GM21367 (cell line): Measurements from ENCODE around the gene SCN5A.

Experiments
- ATAC-seq: cut with Tn5 transposase; IDR thresholded peaks from one replicate; pipeline ENCODE4 v1.9.1; 2021; ENCODE audit not compliant: unreplicated experiment

The SCN5A gene

GRCh38 chr3:38649500-38650247 lies at the start of gene SCN5A:
SCN5A (minus strand) TSS chr3:38649687; CDS start chr3:38633307, 16,380 bp downstream.
- peak; percentile 35 for ATAC-seq

- no peak for ATAC-seq
These were observed 49.3 kb upstream of the SCN5A start for GRCh38 chr3:38698760-38699159.

GRCh38 chr3:38698061-38698460 lies 48.6 kb upstream of the SCN5A start:
- no peak for ATAC-seq

- no peak for ATAC-seq
These were observed 46.5 kb upstream of the SCN5A start for GRCh38 chr3:38696034-38696433.

- ATAC-seq, result no peak
These were observed 40.7 kb upstream of the SCN5A start for GRCh38 chr3:38690185-38690584.

- no peak for ATAC-seq
These were observed 40.3 kb upstream of the SCN5A start for GRCh38 chr3:38689774-38690173.

- ATAC-seq, result no peak
These were observed 39.9 kb upstream of the SCN5A start for GRCh38 chr3:38689346-38689745.

- ATAC-seq, result no peak
These were observed 37.8 kb upstream of the SCN5A start for GRCh38 chr3:38687321-38687720.

GRCh38 chr3:38684546-38684945 lies 35.1 kb upstream of the SCN5A start:
- ATAC-seq, result no peak

GRCh38 chr3:38669668-38670067 lies 20.2 kb upstream of the SCN5A start:
- no peak for ATAC-seq

- ATAC-seq, result no peak
These were observed 13.1 kb upstream of the SCN5A start for GRCh38 chr3:38662544-38662943.

GRCh38 chr3:38658841-38659240 lies 9.4 kb upstream of the SCN5A start:
- no peak for ATAC-seq

- no peak for ATAC-seq
These were observed 7.9 kb upstream of the SCN5A start for GRCh38 chr3:38657369-38657768.

- ATAC-seq, result no peak
These were observed 6.3 kb upstream of the SCN5A start for GRCh38 chr3:38655708-38656300.

GRCh38 chr3:38653685-38654537 lies 4.4 kb upstream of the SCN5A start:
- no peak for ATAC-seq

GRCh38 chr3:38652934-38653333 lies 3.4 kb upstream of the SCN5A start:
- ATAC-seq, result no peak

- ATAC-seq, result peak; percentile 64
These were observed 1.8 kb upstream of the SCN5A start for GRCh38 chr3:38651153-38651789.

GRCh38 chr3:38650248-38650951 lies 913 bp upstream of the SCN5A start:
- no peak for ATAC-seq

GRCh38 chr3:38648659-38649499 lies 608 bp downstream of the SCN5A start:
- ATAC-seq, result no peak
